RWPE1 (cell line): Measurements from ENCODE around the gene SLC12A8.

Experiments used
- CTCF ChIA-PET: fragments of 350-600 bp; sonication (Branson Sonifier 250); formaldehyde crosslinking; extraction: SDS; loops from one replicate; lab custom pipeline; 2021; lab: Yijun Ruan, JAX
- POLR2A ChIA-PET: fragments of 400-600 bp; formaldehyde crosslinking; extraction: SDS; loops from one replicate; lab custom pipeline; 2020; ENCODE audit warnings: antibody characterized with exemption; ENCODE audit not compliant: low non-redundant PET; lab: Yijun Ruan, JAX
- DNase-seq: peaks from one replicate; pipeline ENCODE4 v3.0.0; 2012; ENCODE audit warnings: low spot score
- H3K27ac ChIP-seq: fragments of 450-650 bp; 2 replicates; pipeline ENCODE4 v1.5.1; 2017
- TF ChIP-seq, protein P1 (sequence below): fragments of 450-650 bp; conservative IDR thresholded peaks from 2 replicates; pipeline ENCODE4 v1.5.1; 2017; ENCODE audit warnings: low read depth, mild to moderate bottlenecking

Gene SLC12A8

GRCh38 chr3:125045194-125045593 is 167.4 kb downstream of the SLC12A8 start:
- TF ChIP-seq, protein P1, sequence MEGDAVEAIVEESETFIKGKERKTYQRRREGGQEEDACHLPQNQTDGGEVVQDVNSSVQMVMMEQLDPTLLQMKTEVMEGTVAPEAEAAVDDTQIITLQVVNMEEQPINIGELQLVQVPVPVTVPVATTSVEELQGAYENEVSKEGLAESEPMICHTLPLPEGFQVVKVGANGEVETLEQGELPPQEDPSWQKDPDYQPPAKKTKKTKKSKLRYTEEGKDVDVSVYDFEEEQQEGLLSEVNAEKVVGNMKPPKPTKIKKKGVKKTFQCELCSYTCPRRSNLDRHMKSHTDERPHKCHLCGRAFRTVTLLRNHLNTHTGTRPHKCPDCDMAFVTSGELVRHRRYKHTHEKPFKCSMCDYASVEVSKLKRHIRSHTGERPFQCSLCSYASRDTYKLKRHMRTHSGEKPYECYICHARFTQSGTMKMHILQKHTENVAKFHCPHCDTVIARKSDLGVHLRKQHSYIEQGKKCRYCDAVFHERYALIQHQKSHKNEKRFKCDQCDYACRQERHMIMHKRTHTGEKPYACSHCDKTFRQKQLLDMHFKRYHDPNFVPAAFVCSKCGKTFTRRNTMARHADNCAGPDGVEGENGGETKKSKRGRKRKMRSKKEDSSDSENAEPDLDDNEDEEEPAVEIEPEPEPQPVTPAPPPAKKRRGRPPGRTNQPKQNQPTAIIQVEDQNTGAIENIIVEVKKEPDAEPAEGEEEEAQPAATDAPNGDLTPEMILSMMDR: no peak
- CTCF ChIA-PET: interaction anchor here (0.5 to 1.0 kb wide), 3 partner anchors 92 to 551 kb away, joined by 3 to 4 read pairs (median 4); no protein-coding TSS in a partner anchor
- POLR2A ChIA-PET: no interaction called here

GRCh38 chr3:125043599-125044151 is 168.9 kb downstream of the SLC12A8 start:
- ChIA-PET CTCF (interaction anchor here (0.6 kb wide), 1 partner anchor 49 kb away, joined by 3 read pairs; no protein-coding TSS in a partner anchor), POLR2A (no interaction called here)
- TF ChIP-seq, protein P1: no peak
- 0 out of 2 replicates have a peak overlapping the region, but pooled peaks have one; percentile 12 for H3K27ac ChIP-seq
- no peak for DNase-seq

More at GRCh38 chr3:125045194-125045593, 167.4 kb downstream of the SLC12A8 start:
- no peak for DNase-seq
- H3K27ac ChIP-seq: no peak overlapping the region

DNA sequence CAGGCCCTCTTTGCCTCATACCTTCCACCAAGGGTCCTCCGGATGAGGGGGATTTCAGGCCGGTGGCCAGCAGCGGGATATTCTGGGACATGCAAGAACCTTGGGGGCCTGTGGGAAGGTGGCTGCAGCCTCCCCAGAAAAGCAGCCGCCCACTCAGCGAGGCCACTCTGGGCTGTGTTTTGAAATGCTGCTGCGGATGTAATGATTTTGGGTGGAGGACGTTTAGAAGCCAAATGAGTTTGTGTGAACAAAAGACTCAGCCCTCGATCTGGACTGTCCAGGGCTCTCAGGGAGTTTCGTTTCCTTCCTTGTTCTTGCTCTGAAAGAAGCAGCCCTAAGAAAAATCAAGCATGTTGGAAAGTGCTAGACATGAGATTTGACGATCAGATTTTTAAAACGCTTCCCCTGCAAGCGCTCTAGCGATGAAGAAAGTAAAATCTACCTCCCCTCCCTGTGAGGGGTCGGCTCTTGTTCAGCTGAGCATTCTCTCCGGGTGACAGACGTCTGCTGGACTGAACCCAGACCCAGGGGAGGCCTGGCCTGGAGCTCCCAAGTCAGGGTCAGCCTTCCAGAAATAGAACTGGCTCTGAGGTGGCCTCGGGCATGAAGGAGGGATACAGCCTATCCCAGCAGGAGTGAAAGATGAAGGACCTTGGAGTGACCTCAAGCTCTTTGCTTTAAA is 169.7 kb downstream of the SLC12A8 start:
- DNase-seq: no peak
- ChIA-PET CTCF (no interaction called here), POLR2A (no interaction called here)
- TF ChIP-seq, protein P1: no peak
- no peak overlapping the region; the same call in 1 of the 2 replicates for H3K27ac ChIP-seq

DNA sequence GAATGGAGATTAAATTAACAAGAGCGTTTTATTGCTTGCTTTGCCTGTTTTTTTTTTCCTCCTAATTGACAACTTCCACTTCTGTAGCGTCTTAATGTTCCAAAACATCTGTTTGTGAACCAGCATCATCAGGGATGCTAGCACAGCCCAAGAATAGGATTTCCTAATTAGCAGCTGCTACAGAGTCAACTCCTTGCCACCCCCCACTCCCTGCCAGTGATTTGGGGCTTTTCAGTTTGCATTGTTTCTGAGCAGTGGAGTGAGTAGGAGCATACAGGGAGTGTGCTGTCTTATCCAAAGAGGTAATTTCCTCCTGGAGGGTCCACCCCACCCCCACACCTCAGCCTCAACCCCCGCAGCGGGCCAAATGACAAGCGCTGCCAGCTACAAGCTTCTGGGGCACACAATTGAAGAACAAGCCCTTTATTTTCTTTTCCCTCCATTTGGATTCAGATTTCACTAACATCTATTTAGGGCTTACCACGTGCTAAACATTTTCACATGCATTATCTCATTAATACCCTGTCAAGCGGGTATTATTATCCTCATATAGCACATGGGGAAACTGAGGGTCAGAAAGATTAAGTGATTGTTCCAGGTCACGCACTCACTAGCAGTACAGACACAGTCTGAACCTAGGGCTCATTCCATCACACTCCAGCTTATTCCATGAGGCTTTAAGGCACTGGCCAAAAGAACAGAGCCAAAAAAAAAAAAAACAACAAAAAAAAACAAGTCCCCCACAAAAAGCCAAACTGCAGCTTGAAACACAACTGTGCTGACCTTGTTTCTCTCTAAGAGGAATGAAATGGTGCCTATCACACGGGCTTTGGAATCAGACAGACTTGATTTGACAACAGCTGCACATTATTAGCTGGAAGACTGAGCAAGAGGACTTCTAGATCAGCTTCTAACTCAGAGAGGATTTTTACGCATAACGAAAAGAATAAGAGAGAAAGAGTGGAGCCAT is 173.1 kb downstream of the SLC12A8 start:
- ChIA-PET CTCF (interaction anchor here (0.5 to 0.6 kb wide), 3 partner anchors 73 to 127 kb away, joined by 3 to 4 read pairs (median 4); no protein-coding TSS in a partner anchor), POLR2A (no interaction called here)
- TF ChIP-seq, protein P1: no peak
- no peak overlapping the region for H3K27ac ChIP-seq
- DNase-seq: no peak

DNA sequence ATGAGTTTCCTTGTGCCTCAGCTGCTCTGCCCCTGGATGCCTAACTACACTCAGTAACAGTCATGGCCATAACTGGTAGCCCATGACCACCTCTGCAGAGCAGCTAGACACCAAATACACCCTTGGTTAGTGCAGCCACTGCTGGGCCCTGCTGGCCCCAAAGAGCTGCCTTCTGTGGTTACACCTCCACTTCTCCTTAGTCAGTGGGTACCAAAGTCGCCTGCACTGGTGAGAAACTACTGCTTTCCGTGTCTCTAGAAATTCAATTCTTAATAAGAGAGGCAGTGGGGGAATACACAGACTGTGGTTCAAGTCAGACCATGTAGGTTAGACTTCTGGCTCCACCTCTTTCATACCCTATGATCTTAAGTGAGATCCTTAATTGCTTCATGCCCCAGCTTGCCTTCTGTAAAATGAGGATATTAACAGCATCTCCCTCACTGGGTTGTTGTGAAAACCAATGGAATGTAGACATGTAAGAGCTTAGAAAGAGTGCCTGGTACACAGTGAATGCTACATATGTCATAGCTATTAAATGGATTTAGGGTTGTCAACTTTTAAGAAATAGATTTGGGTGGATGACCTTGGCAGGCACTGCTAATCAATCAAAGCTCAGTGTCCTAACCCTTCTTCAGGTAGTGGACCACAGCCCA is 174.9 kb downstream of the SLC12A8 start:
- H3K27ac ChIP-seq: peak overlapping the region; percentile 75
- CTCF ChIA-PET: no interaction called here
- TF ChIP-seq, protein P1: no peak
- POLR2A ChIA-PET: interaction anchor here (1.3 kb wide), 1 partner anchor 16 kb away, joined by 4 read pairs; no protein-coding TSS in a partner anchor
- peak; percentile 24 for DNase-seq
